GM20431 (cell line): ENCODE data around the gene IGF2BP3.

Experiments
- in situ Hi-C: fragments of 300-500 bp; cut with MseI, MboI; formaldehyde crosslinking; loops from one replicate; pipeline ENCODE4 v1.15.0; 2020; ENCODE audit warnings: low sequenced_read_pairs; ENCODE audit not compliant: unreplicated experiment

IGF2BP3 gene

DNA sequence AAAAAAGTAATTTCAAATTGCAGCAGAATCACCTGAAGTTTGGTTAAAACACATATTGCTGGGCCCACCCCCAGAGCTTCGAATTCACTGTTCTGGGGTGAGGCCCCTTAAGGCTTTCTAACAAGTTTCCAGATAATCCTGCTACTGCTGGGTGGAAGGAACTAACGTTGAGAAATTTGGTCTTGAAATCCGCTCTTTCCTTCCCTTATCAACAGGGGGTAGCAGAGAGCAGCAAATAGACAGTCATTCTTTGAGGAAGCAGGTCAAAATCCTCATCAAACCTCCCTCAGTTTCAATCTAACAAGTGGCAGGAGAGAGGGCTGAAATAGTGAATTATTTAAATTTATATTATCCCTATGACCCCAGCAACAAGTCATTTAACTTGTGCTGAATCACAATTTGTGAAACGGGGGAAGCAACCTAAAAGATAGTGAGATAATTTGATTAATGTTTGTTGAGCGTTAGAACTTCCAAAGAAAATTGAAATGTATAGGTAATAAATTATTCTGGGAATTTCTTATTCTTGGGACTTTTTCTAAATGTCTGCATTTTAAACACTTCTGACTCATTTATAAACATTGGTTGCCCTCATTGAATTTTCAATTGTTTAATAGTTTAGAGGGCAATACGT, 192.8 kb downstream of the IGF2BP3 start:
- in situ Hi-C loops, result no loop called here

DNA sequence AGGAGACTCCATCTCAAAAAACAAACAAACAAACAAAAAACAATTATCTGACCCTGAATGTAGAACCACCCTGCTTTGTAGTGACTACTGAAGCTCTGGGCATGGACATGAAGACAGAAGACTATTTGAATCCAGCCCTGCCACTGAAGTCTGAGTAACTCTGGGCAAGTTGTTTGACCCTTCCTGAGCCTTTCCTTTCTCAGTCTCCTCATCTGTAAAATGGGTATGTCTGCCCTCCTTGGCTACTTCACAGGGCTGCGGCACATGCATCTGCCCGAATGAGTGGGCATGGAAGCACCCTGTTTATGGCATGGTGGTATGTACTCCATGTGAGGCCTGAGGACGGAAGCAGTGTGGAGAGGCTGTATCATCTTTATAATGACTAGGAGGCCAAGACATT, 193.3 kb downstream of the IGF2BP3 start:
- in situ Hi-C loops, result no loop called here

DNA sequence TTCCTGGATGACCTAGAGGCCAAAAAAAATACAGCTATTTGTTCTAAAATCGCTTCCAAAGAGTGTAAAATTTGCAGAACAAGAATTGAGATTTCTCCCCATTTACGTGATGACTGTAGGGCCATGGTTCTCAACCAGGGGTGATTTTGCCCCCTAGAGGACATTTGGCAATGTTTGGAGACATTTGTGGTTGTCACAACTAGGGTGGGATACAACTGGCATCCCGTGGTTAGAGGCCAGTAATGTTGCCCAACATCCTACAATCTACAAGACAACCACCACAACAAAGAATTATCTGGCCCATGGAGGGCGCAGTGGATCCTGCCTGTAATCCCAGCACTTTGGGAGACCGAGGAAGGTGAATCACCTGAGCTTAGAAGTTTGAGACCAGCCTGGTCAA, 193.9 kb downstream of the IGF2BP3 start:
- in situ Hi-C loops, result no loop called here

DNA sequence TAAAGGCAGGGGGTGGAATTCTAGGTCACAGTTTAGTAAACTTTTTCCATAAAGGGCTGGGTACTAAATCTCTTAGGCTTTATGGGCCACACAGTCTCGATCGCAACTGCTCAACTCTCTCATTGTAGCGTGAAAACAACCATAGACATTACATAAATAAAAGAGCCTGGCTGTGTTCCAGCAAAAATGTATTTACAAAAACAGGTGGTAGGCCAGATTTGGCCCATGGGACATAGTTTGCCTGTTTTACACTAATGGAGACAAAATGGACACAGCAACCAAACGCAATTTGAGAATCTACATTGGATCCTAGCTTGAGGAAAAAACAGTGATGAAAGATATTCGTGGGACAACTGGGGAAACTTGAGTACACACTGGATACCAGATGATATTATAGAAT, 194.4 kb downstream of the IGF2BP3 start:
- in situ Hi-C loops, result no loop called here

GRCh38 chr7:23273141-23273599, 197.1 kb downstream of the IGF2BP3 start:
- in situ Hi-C loops, result no loop called here

- in situ Hi-C loops, result no loop called here
Observed at GRCh38 chr7:23272275-23272674, 198.0 kb downstream of the IGF2BP3 start.

GRCh38 chr7:23268746-23269145, 201.5 kb downstream of the IGF2BP3 start:
- in situ Hi-C loops, result no loop called here

- in situ Hi-C loops, result no loop called here
Observed at GRCh38 chr7:23268167-23268566, 202.1 kb downstream of the IGF2BP3 start.

DNA sequence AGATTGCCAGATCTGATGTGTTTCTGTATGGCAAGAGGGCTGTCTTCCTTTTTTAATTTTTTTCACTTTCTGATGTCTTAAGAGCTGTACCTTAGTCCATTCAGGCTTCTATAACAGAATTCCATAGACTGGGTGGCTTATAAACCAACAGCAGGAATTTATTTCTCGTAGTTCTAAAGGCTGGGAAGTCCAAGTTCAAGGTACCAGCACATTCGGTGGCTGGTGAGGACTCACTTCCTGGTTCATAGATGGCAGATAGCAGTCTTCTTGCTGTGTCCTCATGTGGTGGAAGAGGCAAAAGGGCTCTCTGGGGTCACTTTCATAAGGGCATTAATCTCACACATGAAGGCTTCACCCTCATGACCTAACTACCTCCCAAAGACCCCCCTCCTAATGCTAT, 202.9 kb downstream of the IGF2BP3 start:
- in situ Hi-C loops, result no loop called here

DNA sequence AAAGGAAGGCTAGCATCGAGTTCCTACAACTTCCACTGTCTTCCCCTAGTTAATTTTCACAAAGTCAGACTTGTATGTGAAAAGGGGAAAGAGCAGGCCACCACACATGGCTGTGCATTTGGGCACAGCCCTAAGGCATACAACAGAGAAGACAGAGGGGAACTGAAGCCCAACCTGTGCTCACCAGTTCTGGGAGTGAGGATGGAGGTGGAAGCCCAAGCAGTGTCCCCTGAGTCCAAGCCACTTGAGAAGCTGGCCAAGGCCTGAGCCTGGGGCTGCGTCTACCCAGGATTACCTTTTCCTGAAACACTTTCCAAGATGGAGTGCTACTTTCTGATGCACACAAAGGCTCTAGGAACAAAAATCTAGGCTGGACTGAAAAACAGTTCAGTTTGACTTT, 203.4 kb downstream of the IGF2BP3 start:
- in situ Hi-C loops, result no loop called here

DNA sequence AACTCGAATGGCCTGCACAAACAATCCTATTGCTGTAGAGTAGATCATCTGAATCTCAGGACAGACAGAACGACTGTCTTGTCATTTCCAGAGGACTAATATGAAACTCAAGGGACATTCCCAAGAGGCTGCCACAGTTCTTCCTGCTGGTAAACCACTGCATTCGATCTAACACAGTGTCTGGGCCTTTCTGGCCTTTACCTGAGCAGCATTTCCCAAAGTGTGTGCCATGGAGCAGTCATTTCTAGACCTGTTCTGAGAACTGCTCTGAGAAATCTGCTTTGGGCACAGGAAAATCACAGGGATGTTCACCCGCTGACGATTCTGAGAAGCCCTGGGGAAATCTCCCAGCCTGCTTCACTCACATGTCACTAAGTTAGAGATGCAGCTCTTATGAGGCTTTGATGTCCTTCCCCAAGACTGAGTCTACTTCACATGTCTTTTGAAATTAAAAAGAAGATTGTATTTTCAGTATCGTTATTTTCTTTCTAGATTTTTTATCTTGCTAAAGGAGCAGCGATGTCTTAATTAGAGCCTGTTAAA, 205.3 kb downstream of the IGF2BP3 start:
- in situ Hi-C loops, result no loop called here

- in situ Hi-C loops, result no loop called here
Observed at GRCh38 chr7:23261843-23262452, 208.3 kb downstream of the IGF2BP3 start.

DNA sequence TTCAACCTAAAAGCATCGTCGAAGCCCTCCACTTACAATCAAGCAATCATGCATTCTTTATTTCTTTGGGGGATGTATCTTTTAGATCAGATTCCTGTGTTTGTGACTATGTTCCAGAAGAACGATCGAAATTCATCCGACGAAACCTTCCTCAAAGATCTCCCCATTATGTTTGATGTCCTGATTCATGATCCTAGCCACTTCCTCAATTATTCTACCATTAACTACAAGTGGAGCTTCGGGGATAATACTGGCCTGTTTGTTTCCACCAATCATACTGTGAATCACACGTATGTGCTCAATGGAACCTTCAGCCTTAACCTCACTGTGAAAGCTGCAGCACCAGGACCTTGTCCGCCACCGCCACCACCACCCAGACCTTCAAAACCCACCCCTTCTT, 209.9 kb downstream of the IGF2BP3 start:
- in situ Hi-C loops, result no loop called here
